ENCODE data around the gene TXNDC16. TPM values are rescaled to one million over a fixed set of nuclear protein-coding genes. Genes with fewer than 3 reads are reported as not detected.

TXNDC16 gene
- total RNA-seq, 4 donors from 2014 or later: 8.5 to 12.6 (median 9.9) TPM

DNA sequence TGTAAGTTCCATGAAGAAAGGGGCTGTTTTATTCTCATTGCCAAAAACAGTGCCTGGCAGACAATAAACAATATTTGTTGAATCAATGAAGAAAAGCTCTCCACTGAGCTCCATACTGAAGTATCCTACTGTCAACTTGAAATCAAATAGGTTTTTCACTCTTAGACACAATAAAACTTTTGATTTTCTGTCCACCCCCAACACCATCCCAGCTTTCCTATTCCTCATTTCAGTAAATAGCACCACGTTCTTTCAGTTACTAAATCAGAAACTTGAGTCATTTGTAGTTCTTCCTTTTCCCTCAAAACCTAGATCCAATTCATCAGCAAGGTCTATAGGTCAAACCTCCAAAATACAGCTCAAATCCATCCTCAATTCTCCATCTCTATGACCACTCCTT is 124.8 kb downstream of the TXNDC16 start:
- TF ChIP-seq, protein P1, sequence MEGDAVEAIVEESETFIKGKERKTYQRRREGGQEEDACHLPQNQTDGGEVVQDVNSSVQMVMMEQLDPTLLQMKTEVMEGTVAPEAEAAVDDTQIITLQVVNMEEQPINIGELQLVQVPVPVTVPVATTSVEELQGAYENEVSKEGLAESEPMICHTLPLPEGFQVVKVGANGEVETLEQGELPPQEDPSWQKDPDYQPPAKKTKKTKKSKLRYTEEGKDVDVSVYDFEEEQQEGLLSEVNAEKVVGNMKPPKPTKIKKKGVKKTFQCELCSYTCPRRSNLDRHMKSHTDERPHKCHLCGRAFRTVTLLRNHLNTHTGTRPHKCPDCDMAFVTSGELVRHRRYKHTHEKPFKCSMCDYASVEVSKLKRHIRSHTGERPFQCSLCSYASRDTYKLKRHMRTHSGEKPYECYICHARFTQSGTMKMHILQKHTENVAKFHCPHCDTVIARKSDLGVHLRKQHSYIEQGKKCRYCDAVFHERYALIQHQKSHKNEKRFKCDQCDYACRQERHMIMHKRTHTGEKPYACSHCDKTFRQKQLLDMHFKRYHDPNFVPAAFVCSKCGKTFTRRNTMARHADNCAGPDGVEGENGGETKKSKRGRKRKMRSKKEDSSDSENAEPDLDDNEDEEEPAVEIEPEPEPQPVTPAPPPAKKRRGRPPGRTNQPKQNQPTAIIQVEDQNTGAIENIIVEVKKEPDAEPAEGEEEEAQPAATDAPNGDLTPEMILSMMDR (IDR thresholded peaks at IDR 0.05; ENCODE audit: low read depth): no peak

DNA sequence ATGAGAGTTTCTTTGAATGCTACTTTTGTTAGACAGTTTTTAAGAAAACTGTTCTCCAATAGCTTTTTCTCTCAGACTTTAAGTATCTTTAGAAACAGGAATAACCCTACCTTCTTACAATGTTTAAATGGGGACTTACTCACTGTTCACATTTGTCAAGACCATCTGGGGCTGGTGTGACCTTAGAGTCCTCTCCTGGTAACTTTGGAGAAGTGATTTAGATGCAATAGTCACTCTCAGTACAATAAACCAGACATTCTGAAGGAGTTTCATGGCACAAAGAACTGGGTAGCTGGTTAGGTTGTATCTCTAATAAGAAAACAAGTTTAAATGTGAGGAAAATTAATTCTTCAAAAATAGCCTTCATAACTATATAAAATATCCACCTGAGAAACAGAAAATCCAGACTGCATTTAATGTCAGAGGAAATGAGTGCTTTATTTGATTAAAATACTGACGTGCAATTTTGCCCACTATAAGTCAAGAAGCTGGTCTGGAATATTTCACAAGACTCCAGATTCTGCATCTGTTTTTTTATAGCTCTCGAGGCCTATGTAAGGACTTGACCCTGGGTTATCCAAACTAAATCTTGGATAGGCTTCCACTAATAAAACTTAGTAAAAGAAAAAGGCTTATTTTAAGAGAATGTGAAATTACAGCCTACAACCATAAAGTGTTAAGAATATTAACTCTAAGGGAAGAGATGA is 129.5 kb downstream of the TXNDC16 start:
- TF ChIP-seq, protein P1 (IDR thresholded peaks at IDR 0.05; ENCODE audit: low read depth): no peak

GRCh38 chr14:52417139-52417538 is 135.2 kb downstream of the TXNDC16 start:
- TF ChIP-seq, protein P1 (IDR thresholded peaks at IDR 0.05; ENCODE audit: low read depth): no peak

DNA sequence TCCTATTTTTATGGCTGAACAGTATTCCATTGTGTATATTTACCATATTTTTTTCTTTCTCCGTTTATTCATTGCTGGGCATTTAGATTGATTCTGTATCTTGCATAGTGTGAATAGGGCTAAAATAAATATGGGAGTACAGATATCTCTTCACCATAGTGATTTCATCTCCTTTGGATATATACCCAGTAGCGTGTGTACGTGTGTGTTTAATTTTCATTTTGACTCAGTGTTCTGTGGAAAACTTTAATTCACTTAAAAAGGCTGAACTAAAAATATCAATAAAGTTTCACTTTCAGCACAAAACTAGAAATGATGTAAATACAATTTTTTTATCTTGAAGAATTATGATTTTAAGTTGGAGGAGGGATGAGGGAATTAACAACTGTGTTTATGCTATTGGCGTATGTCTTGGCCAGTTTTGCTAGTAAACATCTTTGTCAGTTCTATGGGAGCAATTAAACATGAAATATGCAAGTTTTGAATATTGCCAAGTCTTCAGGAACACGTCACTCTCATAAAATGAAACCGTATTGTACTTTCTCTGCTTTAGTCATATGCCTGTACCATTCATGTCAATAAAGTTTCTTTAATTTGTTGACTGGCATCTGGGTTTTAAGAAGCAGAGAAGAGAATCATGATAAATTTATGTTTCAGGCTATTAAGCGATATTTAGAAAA is 138.4 kb downstream of the TXNDC16 start:
- TF ChIP-seq, protein P1 (IDR thresholded peaks at IDR 0.05; ENCODE audit: low read depth): no peak

GRCh38 chr14:52412426-52412825 is 139.9 kb downstream of the TXNDC16 start:
- TF ChIP-seq, protein P1 (IDR thresholded peaks at IDR 0.05; ENCODE audit: low read depth): no peak

- TF ChIP-seq, protein P1 (IDR thresholded peaks at IDR 0.05; ENCODE audit: low read depth): no peak
Measured at GRCh38 chr14:52405314-52405713, 147.0 kb downstream of the TXNDC16 start.

GRCh38 chr14:52402812-52403526 is 149.3 kb downstream of the TXNDC16 start:
- TF ChIP-seq, protein P1 (IDR thresholded peaks at IDR 0.05; ENCODE audit: low read depth): no peak
